ENCODE measurements around the gene SPDYE5. TPM values are rescaled to one million over a fixed set of nuclear protein-coding genes. Genes with fewer than 3 reads are reported as not detected.
"Not testable (repeated sequence)": the region's sequence is repeated elsewhere in the genome, so short reads cannot be mapped to it uniquely, and the experiment has no call there.

Gene SPDYE5
- total RNA-seq, 1 experiment from 2014 or later, result not detected

- not testable (repeated sequence) for H3K27me3 ChIP-seq (ENCODE audit: insufficient read depth, low read length); H3K9me3 ChIP-seq (ENCODE audit: control insufficient read depth, low read depth, low read length); H2BK20ac ChIP-seq (ENCODE audit: low read depth, low read length, poor library complexity, severe bottlenecking)
These were observed 39.6 kb upstream of the SPDYE5 start for GRCh38 chr7:75452494-75452955.

GRCh38 chr7:75456403-75456802 is 35.7 kb upstream of the SPDYE5 start:
- H3K56ac ChIP-seq (ENCODE audit: insufficient read length, low read depth, low read length); H3K18ac ChIP-seq (ENCODE audit: insufficient read length, low read depth, low read length); H3K9me3 Mint-ChIP-seq; H2BK5ac ChIP-seq (ENCODE audit: insufficient read length, low read length); H3K27ac ChIP-seq (ENCODE audit: insufficient read length, low read depth, low read length); H3K79me1 ChIP-seq (ENCODE audit: insufficient read depth, low read depth, low read length, poor library complexity, severe bottlenecking); H3T11ph ChIP-seq (ENCODE audit: low read length); H3K23me2 ChIP-seq (ENCODE audit: insufficient read length, low read depth, low read length, poor library complexity, severe bottlenecking); H3K4me1 ChIP-seq (ENCODE audit: insufficient read depth, low read length); DNase-seq; H3K27me3 ChIP-seq (ENCODE audit: insufficient read depth, low read length); H3K27me3 Mint-ChIP-seq (ENCODE audit: low read depth); H3K4ac ChIP-seq (ENCODE audit: low read depth, low read length); H3K14ac ChIP-seq (ENCODE audit: insufficient read depth, low read length); H4K91ac ChIP-seq (ENCODE audit: insufficient read length, low read depth, low read length); H3K4me1 Mint-ChIP-seq; H2AK5ac ChIP-seq (ENCODE audit: insufficient read length, low read length); H3K27ac Mint-ChIP-seq; H4K8ac ChIP-seq (replicated peaks; ENCODE audit: insufficient read length, low read depth, low read length); H4K5ac ChIP-seq (ENCODE audit: insufficient read length, low read depth, low read length); H2BK12ac ChIP-seq (ENCODE audit: insufficient read length, low read depth, low read length); H3K4me3 Mint-ChIP-seq; H3K4me2 ChIP-seq (ENCODE audit: insufficient read depth, insufficient read length, low read length); H2AFZ ChIP-seq (ENCODE audit: low read length); H3K79me2 ChIP-seq (ENCODE audit: insufficient read depth, low read length); H3K9ac ChIP-seq (ENCODE audit: extremely low read depth, insufficient read length, low read length); H2BK20ac ChIP-seq (ENCODE audit: low read depth, low read length, poor library complexity, severe bottlenecking); H3K23ac ChIP-seq (ENCODE audit: insufficient read length, low read depth, low read length); H4K20me1 ChIP-seq (ENCODE audit: control insufficient read depth, insufficient read depth, insufficient read length); H3K9me3 ChIP-seq (ENCODE audit: control insufficient read depth, low read depth, low read length); H2BK15ac ChIP-seq (ENCODE audit: low read depth, low read length); H2BK120ac ChIP-seq (ENCODE audit: low read depth, low read length, poor library complexity, severe bottlenecking): not testable (repeated sequence)
- WGBS (ENCODE audit: extremely low coverage, insufficient read length, low lambda C conversion rate), result no CpG with 5 or more reads among the region's 10 CpGs
- H3K36me3 Mint-ChIP-seq (ENCODE audit: insufficient read depth in 1 of 3, low read depth in 3 of 3), result peaks cover 0 to 10% (median 9%) of the 10 kb centered on the region in 3 experiments; a peak in 4 of 7 replicates

More at GRCh38 chr7:75452494-75452955, 39.6 kb upstream of the SPDYE5 start:
- not testable (repeated sequence) for H2BK12ac ChIP-seq (ENCODE audit: insufficient read length, low read depth, low read length); H3K9me3 Mint-ChIP-seq; H3K4me2 ChIP-seq (ENCODE audit: insufficient read depth, insufficient read length, low read length); H3K4ac ChIP-seq (ENCODE audit: low read depth, low read length); H3K79me2 ChIP-seq (ENCODE audit: insufficient read depth, low read length); H4K91ac ChIP-seq (ENCODE audit: insufficient read length, low read depth, low read length); H2AK5ac ChIP-seq (ENCODE audit: insufficient read length, low read length); H3K14ac ChIP-seq (ENCODE audit: insufficient read depth, low read length); H3K18ac ChIP-seq (ENCODE audit: insufficient read length, low read depth, low read length); H3K9ac ChIP-seq (ENCODE audit: extremely low read depth, insufficient read length, low read length); H3K23me2 ChIP-seq (ENCODE audit: insufficient read length, low read depth, low read length, poor library complexity, severe bottlenecking); H3K27me3 Mint-ChIP-seq (ENCODE audit: low read depth); H3K79me1 ChIP-seq (ENCODE audit: insufficient read depth, low read depth, low read length, poor library complexity, severe bottlenecking); DNase-seq; H3K4me1 ChIP-seq (ENCODE audit: insufficient read depth, low read length); H4K20me1 ChIP-seq (ENCODE audit: control insufficient read depth, insufficient read depth, insufficient read length); H3T11ph ChIP-seq (ENCODE audit: low read length); H2BK120ac ChIP-seq (ENCODE audit: low read depth, low read length, poor library complexity, severe bottlenecking); H4K5ac ChIP-seq (ENCODE audit: insufficient read length, low read depth, low read length); H3K23ac ChIP-seq (ENCODE audit: insufficient read length, low read depth, low read length); H3K27ac ChIP-seq (ENCODE audit: insufficient read length, low read depth, low read length); H3K4me3 Mint-ChIP-seq; H3K56ac ChIP-seq (ENCODE audit: insufficient read length, low read depth, low read length); H3K4me1 Mint-ChIP-seq; H2AFZ ChIP-seq (ENCODE audit: low read length); H2BK15ac ChIP-seq (ENCODE audit: low read depth, low read length); H2BK5ac ChIP-seq (ENCODE audit: insufficient read length, low read length); H3K27ac Mint-ChIP-seq; H4K8ac ChIP-seq (replicated peaks; ENCODE audit: insufficient read length, low read depth, low read length)
- no CpG with 5 or more reads among the region's 4 CpGs for WGBS (ENCODE audit: extremely low coverage, insufficient read length, low lambda C conversion rate)
- TF ChIP-seq CTCF (conservative IDR thresholded peaks at IDR 0.05), result peak; percentile 68
- H3K36me3 Mint-ChIP-seq (ENCODE audit: insufficient read depth in 1 of 3, low read depth in 3 of 3), result peaks cover 0 to 10% (median 9%) of the 10 kb centered on the region in 3 experiments; a peak in 4 of 7 replicates
